Left kidney (tissue), 2 donors: ENCODE measurements around the gene SS18L1. TPM values are rescaled to one million over a fixed set of nuclear protein-coding genes. Genes with fewer than 3 reads are reported as not detected.

Source experiments
- DNase-seq: peaks from one replicate; pipeline ENCODE4 v3.0.0-alpha.2; 2013
- polyA plus RNA-seq: library from polyadenylated mRNA; unstranded; fragments of 120-200 nt; gene quantifications from one replicate; pipeline ENCODE4 v1.2.1, GENCODE V29; 2013; ENCODE audit not compliant: insufficient read length

The SS18L1 gene
- polyA plus RNA-seq, 1 donor, result 26.1 TPM

- no peak for DNase-seq
These were observed 27.7 kb downstream of the SS18L1 start for GRCh38 chr20:62171245-62171644.

- DNase-seq, result no peak
These were observed 29.1 kb downstream of the SS18L1 start for GRCh38 chr20:62172666-62173065.

GRCh38 chr20:62174021-62174804 lies 30.6 kb downstream of the SS18L1 start:
- no peak for DNase-seq

GRCh38 chr20:62174870-62175624 lies 31.5 kb downstream of the SS18L1 start:
- DNase-seq, result no peak

- DNase-seq, result no peak
These were observed 32.1 kb downstream of the SS18L1 start for GRCh38 chr20:62175711-62176110.

GRCh38 chr20:62176866-62177265 lies 33.3 kb downstream of the SS18L1 start:
- no peak for DNase-seq

- no peak for DNase-seq
These were observed 33.7 kb downstream of the SS18L1 start for GRCh38 chr20:62177307-62177706.

GRCh38 chr20:62178316-62179161 lies 35.0 kb downstream of the SS18L1 start:
- no peak for DNase-seq

- no peak for DNase-seq
These were observed 35.6 kb downstream of the SS18L1 start for GRCh38 chr20:62179162-62179504.

GRCh38 chr20:62181808-62182207 lies 38.2 kb downstream of the SS18L1 start:
- DNase-seq, result no peak

- peak; percentile 95 for DNase-seq
These were observed 39.2 kb downstream of the SS18L1 start, which contains the start of gene MTG2 for GRCh38 chr20:62182469-62183425. MTG2 (plus strand) TSS chr20:62183028; CDS start chr20:62193421, 10,393 bp downstream.

- no peak for DNase-seq
These were observed 40.0 kb downstream of the SS18L1 start for GRCh38 chr20:62183426-62184142.

GRCh38 chr20:62186096-62186426 lies 42.5 kb downstream of the SS18L1 start:
- no peak for DNase-seq

GRCh38 chr20:62186887-62187866 lies 43.6 kb downstream of the SS18L1 start:
- no peak for DNase-seq

- DNase-seq, result no peak
These were observed 47.3 kb downstream of the SS18L1 start for GRCh38 chr20:62190639-62191411.

GRCh38 chr20:62191781-62192559 lies 48.4 kb downstream of the SS18L1 start:
- no peak for DNase-seq

- no peak for DNase-seq
These were observed 49.1 kb downstream of the SS18L1 start for GRCh38 chr20:62192635-62193034.
